ENCODE measurements around the gene TAS2R40.

DNA sequence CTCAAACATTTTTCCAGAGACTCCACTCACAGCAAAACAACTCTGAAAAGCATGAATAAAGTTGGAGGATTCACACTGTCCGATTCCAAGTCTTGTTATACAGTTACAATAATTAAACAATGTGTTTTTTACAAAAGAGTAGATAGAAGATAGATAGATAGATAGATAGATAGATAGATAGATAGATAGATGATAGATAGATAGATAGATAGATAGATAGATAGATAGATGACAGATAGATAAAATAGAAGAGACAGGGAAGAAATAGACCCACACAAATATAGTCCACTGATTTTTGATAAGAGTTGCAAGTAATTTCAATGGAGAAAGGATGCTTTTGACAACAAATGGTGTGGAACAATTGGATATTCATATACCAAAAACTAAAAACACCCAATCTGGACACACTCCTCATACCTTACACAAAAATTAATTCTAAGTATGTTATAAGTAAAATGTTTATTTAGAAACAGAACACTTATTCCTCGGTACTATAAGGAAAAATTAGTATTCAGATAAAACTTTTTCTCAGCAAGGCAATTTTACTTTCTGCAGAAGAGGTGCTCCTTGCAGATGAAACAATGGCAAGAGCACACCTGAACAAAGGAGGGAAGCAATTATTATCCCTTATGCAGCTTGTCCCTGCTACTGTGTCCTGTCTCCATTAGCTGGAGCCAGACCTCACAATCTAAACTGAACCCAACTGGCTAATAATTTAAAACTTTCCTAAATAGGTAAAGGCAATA, 44.3 kb upstream of the TAS2R40 start:
- TF ChIP-seq, protein P1, sequence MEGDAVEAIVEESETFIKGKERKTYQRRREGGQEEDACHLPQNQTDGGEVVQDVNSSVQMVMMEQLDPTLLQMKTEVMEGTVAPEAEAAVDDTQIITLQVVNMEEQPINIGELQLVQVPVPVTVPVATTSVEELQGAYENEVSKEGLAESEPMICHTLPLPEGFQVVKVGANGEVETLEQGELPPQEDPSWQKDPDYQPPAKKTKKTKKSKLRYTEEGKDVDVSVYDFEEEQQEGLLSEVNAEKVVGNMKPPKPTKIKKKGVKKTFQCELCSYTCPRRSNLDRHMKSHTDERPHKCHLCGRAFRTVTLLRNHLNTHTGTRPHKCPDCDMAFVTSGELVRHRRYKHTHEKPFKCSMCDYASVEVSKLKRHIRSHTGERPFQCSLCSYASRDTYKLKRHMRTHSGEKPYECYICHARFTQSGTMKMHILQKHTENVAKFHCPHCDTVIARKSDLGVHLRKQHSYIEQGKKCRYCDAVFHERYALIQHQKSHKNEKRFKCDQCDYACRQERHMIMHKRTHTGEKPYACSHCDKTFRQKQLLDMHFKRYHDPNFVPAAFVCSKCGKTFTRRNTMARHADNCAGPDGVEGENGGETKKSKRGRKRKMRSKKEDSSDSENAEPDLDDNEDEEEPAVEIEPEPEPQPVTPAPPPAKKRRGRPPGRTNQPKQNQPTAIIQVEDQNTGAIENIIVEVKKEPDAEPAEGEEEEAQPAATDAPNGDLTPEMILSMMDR (IDR thresholded peaks at IDR 0.05): no peak
- no peak for TF ChIP-seq POLR2A (IDR thresholded peaks at IDR 0.05)
